GM23338 (cell line): ENCODE measurements around the gene CCL7. TPM values are rescaled to one million over a fixed set of nuclear protein-coding genes. Genes with fewer than 3 reads are reported as not detected.
A peak's percentile ranks its signal among the peaks of the same experiment; 100 is the strongest.

Experiments used
- ATAC-seq: fragments of 200-7000 bp; cut with Tn5 transposase; 3 replicates; pipeline ENCODE4 v1.9.1; 2020
- DNase-seq: peaks from one replicate; pipeline ENCODE4 v3.0.0-alpha.2; 2015; ENCODE audit warnings: low spot score
- H2AFZ ChIP-seq: fragments of 200-600 bp; sonication (generic); 2 replicates; pipeline ENCODE4 v1.8.0; 2016; ENCODE audit warnings: antibody characterized with exemption, mild to moderate bottlenecking, moderate library complexity
- H3F3A ChIP-seq: fragments of 200-600 bp; sonication (generic); replicated peaks from 2 replicates; pipeline ENCODE4 v1.8.0; 2017; ENCODE audit warnings: antibody characterized with exemption, mixed run types, low read depth
- H3K27ac ChIP-seq: fragments of 200-600 bp; sonication (generic); 2 replicates; pipeline ENCODE4 v1.6.1; 2016; ENCODE audit warnings: low read depth
- H3K27me3 ChIP-seq: fragments of 200-600 bp; sonication (generic); 2 replicates; pipeline ENCODE4 v1.8.0; 2016; ENCODE audit warnings: mild to moderate bottlenecking, mixed run types, moderate library complexity; ENCODE audit not compliant: insufficient read depth
- H3K36me3 ChIP-seq: fragments of 200-600 bp; sonication (generic); 2 replicates; pipeline ENCODE4 v1.8.0; 2016; ENCODE audit warnings: mild to moderate bottlenecking; ENCODE audit not compliant: insufficient read depth
- H3K4me1 ChIP-seq: fragments of 200-600 bp; sonication (generic); 2 replicates; pipeline ENCODE4 v1.8.0; 2016; ENCODE audit warnings: mild to moderate bottlenecking, moderate library complexity; ENCODE audit not compliant: insufficient read depth
- H3K4me2 ChIP-seq: fragments of 200-600 bp; sonication (generic); 2 replicates; pipeline ENCODE4 v1.7.1; 2017; ENCODE audit warnings: mixed run types
- H3K4me3 ChIP-seq: fragments of 200-600 bp; sonication (generic); 2 replicates; pipeline ENCODE4 v1.6.1; 2016; ENCODE audit warnings: mixed run types
- H3K79me2 ChIP-seq: fragments of 200-600 bp; sonication (generic); replicated peaks from 2 replicates; pipeline ENCODE4 v1.8.0; 2017; ENCODE audit warnings: mild to moderate bottlenecking; ENCODE audit not compliant: insufficient read depth
- H3K9me2 ChIP-seq: fragments of 200-600 bp; sonication (generic); 2 replicates; pipeline ENCODE4 v1.8.0; 2017; ENCODE audit not compliant: insufficient read depth
- H4K20me1 ChIP-seq: fragments of 200-600 bp; sonication (generic); replicated peaks from 2 replicates; pipeline ENCODE4 v1.8.0; 2017; ENCODE audit warnings: mild to moderate bottlenecking; ENCODE audit not compliant: insufficient read depth
- H3K27ac Mint-ChIP-seq: 2 replicates; pipeline ENCODE4 v1.8.0; 2020; ENCODE audit warnings: inconsistent platforms, mild to moderate bottlenecking, moderate library complexity, mixed read lengths
- H3K27me3 Mint-ChIP-seq: 3 replicates; pipeline ENCODE4 v1.8.0; 2022; ENCODE audit warnings: low read depth, mild to moderate bottlenecking, moderate library complexity, mixed read lengths, inconsistent platforms; ENCODE audit not compliant: insufficient read depth, poor library complexity
- H3K36me3 Mint-ChIP-seq: 3 replicates; pipeline ENCODE4 v1.8.0; 2021; ENCODE audit warnings: low read depth, mild to moderate bottlenecking, inconsistent platforms, moderate library complexity, mixed read lengths
- H3K4me1 Mint-ChIP-seq: 3 replicates; pipeline ENCODE4 v1.8.0; 2020; ENCODE audit warnings: mild to moderate bottlenecking, inconsistent platforms, mixed read lengths
- H3K4me3 Mint-ChIP-seq: 3 replicates; pipeline ENCODE4 v1.8.0; 2021; ENCODE audit warnings: moderate library complexity, mild to moderate bottlenecking, inconsistent platforms, mixed read lengths
- H3K9me3 Mint-ChIP-seq: 3 replicates; pipeline ENCODE4 v1.8.0; 2020; ENCODE audit warnings: moderate library complexity, mild to moderate bottlenecking, inconsistent platforms, mixed read lengths
- CREB1 ChIP-seq: fragments of 250-450 bp; sonication (Bioruptor Pico); IDR thresholded peaks from 2 replicates; pipeline ENCODE4 v1.5.0; 2020; ENCODE audit warnings: low read depth, mild to moderate bottlenecking, moderate library complexity
- EZH2phosphoT487 ChIP-seq: fragments of 200-600 bp; sonication (generic); IDR thresholded peaks from one replicate; pipeline ENCODE4 v1.8.1; 2018; ENCODE audit warnings: antibody characterized with exemption; ENCODE audit not compliant: unreplicated experiment
- JUNB ChIP-seq: IDR thresholded peaks from one replicate; pipeline ENCODE4 v1.6.1; 2016; ENCODE audit warnings: antibody characterized with exemption; ENCODE audit not compliant: unreplicated experiment
- NANOG ChIP-seq: IDR thresholded peaks from 2 replicates; pipeline ENCODE4 v1.6.1; 2016; ENCODE audit warnings: antibody characterized with exemption, borderline replicate concordance
- POLR2AphosphoS5 ChIP-seq: IDR thresholded peaks from 2 replicates; pipeline ENCODE4 v1.6.1; 2016; ENCODE audit warnings: antibody characterized with exemption, low read depth
- REST ChIP-seq: IDR thresholded peaks from one replicate; pipeline ENCODE4 v1.6.1; 2018; ENCODE audit warnings: antibody characterized with exemption; ENCODE audit not compliant: unreplicated experiment
- STAT1 ChIP-seq: IDR thresholded peaks from one replicate; pipeline ENCODE4 v1.6.1; 2016; ENCODE audit warnings: antibody characterized with exemption; ENCODE audit not compliant: unreplicated experiment
- ZNF114 ChIP-seq: fragments of 250-450 bp; sonication (Bioruptor Pico); IDR thresholded peaks from 2 replicates; pipeline ENCODE4 v1.5.0; 2020; ENCODE audit warnings: mild to moderate bottlenecking, moderate library complexity
- polyA plus RNA-seq: library from polyadenylated mRNA; unstranded; fragments of >200 nt; fragmentation: Nextera tagmentation; extraction: Ambion mirVana; gene quantifications from 2 replicates; pipeline ENCODE4 v1.2.1, GENCODE V29; 2016
- total RNA-seq: library from RNA; depleted of rRNA; stranded (reverse); fragments of >200 nt; shearing (Covaris generic); gene quantifications from 2 replicates; pipeline ENCODE4 v1.2.3, GENCODE V29; 2014
- TF ChIP-seq, protein P1 (sequence below): IDR thresholded peaks from 2 replicates; pipeline ENCODE4 v1.6.1; 2016; ENCODE audit warnings: antibody characterized with exemption
- TF ChIP-seq, protein P2 (sequence below), 2 experiments: fragments of 200-600 bp in 1 of 2; sonication (generic) in 1 of 2; conservative IDR thresholded peaks; 2 replicates each; pipeline versions ENCODE4 v1.5.1 to v1.6.1; 2016 to 2017; ENCODE audit warnings: antibody characterized with exemption in 2 of 2, low read depth in 2 of 2, mild to moderate bottlenecking in 2 of 2, moderate library complexity in 1 of 2
- TF ChIP-seq, protein P3 (sequence below): fragments of 250-450 bp; sonication (Bioruptor Pico); IDR thresholded peaks from 2 replicates; pipeline ENCODE4 v1.5.0; 2020; ENCODE audit warnings: mild to moderate bottlenecking, moderate library complexity

CCL7 gene
- total and polyA plus RNA-seq, 2 experiments from 2014 or later, result not detected

DNA sequence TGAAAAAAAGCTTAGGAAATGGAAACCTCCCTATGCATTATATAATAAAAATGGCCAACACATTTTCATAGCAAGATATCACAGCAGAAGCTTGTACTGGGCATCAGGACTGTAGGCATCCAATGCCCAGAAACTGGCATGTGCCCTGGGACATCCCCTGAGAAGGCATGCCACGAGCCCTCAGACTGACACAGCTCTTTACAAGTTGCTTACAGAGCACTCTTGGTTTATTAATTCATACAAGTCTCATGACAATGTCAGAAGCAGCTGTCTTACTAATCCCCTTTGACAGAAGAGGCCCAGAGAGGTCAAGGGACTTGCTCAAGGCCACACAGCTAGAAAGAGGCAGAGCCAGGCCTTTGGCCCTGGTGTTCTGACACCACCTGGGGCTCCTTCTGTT lies 20.5 kb upstream of the CCL7 start:
- Histone ChIP-seq H3K36me3 (no peaks in the 10 kb centered on the region), H3K79me2 (no peaks in the 10 kb centered on the region), H2AFZ (no peak overlapping the region), H3K27me3 (peaks cover 9% of the 10 kb centered on the region; the same call in 1 of the 2 replicates), H4K20me1 (no peaks in the 10 kb centered on the region), H3K4me3 (no peak overlapping the region), H3K27ac (no peak overlapping the region), H3F3A (no peaks in the 10 kb centered on the region), H3K4me2 (no peak overlapping the region), H3K4me1 (peaks cover 21% of the 10 kb centered on the region), H3K9me2 (peaks cover 13% of the 10 kb centered on the region)
- Mint-ChIP-seq H3K36me3 (no peaks in the 10 kb centered on the region), H3K4me1 (peaks cover 28% of the 10 kb centered on the region), H3K27ac (no peak overlapping the region), H3K9me3 (no peaks in the 10 kb centered on the region), H3K27me3 (peaks cover 5% of the 10 kb centered on the region), H3K4me3 (no peak overlapping the region)
- DNase-seq (no peak), ATAC-seq (no peak)
- TF ChIP-seq EZH2phosphoT487, result no peak
- TF ChIP-seq, protein P1, sequence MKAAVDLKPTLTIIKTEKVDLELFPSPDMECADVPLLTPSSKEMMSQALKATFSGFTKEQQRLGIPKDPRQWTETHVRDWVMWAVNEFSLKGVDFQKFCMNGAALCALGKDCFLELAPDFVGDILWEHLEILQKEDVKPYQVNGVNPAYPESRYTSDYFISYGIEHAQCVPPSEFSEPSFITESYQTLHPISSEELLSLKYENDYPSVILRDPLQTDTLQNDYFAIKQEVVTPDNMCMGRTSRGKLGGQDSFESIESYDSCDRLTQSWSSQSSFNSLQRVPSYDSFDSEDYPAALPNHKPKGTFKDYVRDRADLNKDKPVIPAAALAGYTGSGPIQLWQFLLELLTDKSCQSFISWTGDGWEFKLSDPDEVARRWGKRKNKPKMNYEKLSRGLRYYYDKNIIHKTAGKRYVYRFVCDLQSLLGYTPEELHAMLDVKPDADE, result no peak
- TF ChIP-seq CREB1 (CRISPR knock-in tag), result no peak
- TF ChIP-seq STAT1, result no peak
- TF ChIP-seq REST, result no peak
- no peak for TF ChIP-seq POLR2AphosphoS5
- TF ChIP-seq, protein P2, sequence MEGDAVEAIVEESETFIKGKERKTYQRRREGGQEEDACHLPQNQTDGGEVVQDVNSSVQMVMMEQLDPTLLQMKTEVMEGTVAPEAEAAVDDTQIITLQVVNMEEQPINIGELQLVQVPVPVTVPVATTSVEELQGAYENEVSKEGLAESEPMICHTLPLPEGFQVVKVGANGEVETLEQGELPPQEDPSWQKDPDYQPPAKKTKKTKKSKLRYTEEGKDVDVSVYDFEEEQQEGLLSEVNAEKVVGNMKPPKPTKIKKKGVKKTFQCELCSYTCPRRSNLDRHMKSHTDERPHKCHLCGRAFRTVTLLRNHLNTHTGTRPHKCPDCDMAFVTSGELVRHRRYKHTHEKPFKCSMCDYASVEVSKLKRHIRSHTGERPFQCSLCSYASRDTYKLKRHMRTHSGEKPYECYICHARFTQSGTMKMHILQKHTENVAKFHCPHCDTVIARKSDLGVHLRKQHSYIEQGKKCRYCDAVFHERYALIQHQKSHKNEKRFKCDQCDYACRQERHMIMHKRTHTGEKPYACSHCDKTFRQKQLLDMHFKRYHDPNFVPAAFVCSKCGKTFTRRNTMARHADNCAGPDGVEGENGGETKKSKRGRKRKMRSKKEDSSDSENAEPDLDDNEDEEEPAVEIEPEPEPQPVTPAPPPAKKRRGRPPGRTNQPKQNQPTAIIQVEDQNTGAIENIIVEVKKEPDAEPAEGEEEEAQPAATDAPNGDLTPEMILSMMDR (conservative IDR thresholded peaks at IDR 0.05; ENCODE audit: low read depth in 2 of 2), result no peak
- TF ChIP-seq NANOG, result no peak
- TF ChIP-seq ZNF114 (CRISPR knock-in tag), result no peak
- TF ChIP-seq JUNB, result no peak

- H3K4me2 ChIP-seq, result no peak overlapping the region
- peaks cover 41% of the 10 kb centered on the region for H3K4me1 Mint-ChIP-seq
- H3K9me3 Mint-ChIP-seq, result no peaks in the 10 kb centered on the region
- H3K27ac ChIP-seq, result no peak overlapping the region
- no peaks in the 10 kb centered on the region for H3K36me3 ChIP-seq
- peaks cover 8% of the 10 kb centered on the region for H3K27me3 Mint-ChIP-seq
- H2AFZ ChIP-seq, result 0 out of 2 replicates have a peak overlapping the region, but pooled peaks have one; percentile 47
- no peak overlapping the region for H3K27ac Mint-ChIP-seq
- H4K20me1 ChIP-seq, result no peaks in the 10 kb centered on the region
- H3K4me1 ChIP-seq, result peaks cover 31% of the 10 kb centered on the region
- H3K4me3 Mint-ChIP-seq, result no peak overlapping the region
- ATAC-seq (no peak), DNase-seq (no peak)
- no peaks in the 10 kb centered on the region for H3K36me3 Mint-ChIP-seq
- H3K79me2 ChIP-seq, result no peaks in the 10 kb centered on the region
- peaks cover 5% of the 10 kb centered on the region for H3F3A ChIP-seq
- H3K9me2 ChIP-seq, result peaks cover 8% of the 10 kb centered on the region; the same call in 1 of the 2 replicates
- no peak overlapping the region for H3K4me3 ChIP-seq
- H3K27me3 ChIP-seq, result peaks cover 9% of the 10 kb centered on the region; the same call in 1 of the 2 replicates
- TF ChIP-seq EZH2phosphoT487 (no peak), STAT1 (no peak)
- TF ChIP-seq, protein P3, sequence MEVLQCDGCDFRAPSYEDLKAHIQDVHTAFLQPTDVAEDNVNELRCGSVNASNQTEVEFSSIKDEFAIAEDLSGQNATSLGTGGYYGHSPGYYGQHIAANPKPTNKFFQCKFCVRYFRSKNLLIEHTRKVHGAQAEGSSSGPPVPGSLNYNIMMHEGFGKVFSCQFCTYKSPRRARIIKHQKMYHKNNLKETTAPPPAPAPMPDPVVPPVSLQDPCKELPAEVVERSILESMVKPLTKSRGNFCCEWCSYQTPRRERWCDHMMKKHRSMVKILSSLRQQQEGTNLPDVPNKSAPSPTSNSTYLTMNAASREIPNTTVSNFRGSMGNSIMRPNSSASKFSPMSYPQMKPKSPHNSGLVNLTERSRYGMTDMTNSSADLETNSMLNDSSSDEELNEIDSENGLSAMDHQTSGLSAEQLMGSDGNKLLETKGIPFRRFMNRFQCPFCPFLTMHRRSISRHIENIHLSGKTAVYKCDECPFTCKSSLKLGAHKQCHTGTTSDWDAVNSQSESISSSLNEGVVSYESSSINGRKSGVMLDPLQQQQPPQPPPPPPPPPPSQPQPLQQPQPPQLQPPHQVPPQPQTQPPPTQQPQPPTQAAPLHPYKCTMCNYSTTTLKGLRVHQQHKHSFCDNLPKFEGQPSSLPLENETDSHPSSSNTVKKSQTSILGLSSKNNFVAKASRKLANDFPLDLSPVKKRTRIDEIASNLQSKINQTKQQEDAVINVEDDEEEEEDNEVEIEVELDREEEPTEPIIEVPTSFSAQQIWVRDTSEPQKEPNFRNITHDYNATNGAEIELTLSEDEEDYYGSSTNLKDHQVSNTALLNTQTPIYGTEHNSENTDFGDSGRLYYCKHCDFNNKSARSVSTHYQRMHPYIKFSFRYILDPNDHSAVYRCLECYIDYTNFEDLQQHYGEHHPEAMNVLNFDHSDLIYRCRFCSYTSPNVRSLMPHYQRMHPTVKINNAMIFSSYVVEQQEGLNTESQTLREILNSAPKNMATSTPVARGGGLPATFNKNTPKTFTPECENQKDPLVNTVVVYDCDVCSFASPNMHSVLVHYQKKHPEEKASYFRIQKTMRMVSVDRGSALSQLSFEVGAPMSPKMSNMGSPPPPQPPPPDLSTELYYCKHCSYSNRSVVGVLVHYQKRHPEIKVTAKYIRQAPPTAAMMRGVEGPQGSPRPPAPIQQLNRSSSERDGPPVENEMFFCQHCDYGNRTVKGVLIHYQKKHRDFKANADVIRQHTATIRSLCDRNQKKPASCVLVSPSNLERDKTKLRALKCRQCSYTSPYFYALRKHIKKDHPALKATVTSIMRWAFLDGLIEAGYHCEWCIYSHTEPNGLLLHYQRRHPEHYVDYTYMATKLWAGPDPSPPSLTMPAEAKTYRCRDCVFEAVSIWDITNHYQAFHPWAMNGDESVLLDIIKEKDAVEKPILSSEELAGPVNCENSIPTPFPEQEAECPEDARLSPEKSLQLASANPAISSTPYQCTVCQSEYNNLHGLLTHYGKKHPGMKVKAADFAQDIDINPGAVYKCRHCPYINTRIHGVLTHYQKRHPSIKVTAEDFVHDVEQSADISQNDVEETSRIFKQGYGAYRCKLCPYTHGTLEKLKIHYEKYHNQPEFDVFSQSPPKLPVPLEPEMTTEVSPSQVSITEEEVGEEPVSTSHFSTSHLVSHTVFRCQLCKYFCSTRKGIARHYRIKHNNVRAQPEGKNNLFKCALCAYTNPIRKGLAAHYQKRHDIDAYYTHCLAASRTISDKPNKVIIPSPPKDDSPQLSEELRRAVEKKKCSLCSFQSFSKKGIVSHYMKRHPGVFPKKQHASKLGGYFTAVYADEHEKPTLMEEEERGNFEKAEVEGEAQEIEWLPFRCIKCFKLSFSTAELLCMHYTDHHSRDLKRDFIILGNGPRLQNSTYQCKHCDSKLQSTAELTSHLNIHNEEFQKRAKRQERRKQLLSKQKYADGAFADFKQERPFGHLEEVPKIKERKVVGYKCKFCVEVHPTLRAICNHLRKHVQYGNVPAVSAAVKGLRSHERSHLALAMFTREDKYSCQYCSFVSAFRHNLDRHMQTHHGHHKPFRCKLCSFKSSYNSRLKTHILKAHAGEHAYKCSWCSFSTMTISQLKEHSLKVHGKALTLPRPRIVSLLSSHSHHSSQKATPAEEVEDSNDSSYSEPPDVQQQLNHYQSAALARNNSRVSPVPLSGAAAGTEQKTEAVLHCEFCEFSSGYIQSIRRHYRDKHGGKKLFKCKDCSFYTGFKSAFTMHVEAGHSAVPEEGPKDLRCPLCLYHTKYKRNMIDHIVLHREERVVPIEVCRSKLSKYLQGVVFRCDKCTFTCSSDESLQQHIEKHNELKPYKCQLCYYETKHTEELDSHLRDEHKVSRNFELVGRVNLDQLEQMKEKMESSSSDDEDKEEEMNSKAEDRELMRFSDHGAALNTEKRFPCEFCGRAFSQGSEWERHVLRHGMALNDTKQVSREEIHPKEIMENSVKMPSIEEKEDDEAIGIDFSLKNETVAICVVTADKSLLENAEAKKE (CRISPR knock-in tag), result no peak
Observed at GRCh38 chr17:34251186-34251585, 18.8 kb upstream of the CCL7 start.
